Stomach smooth muscle (tissue), 2 donors: ENCODE measurements around the gene CNOT3.

Experiments used
- H3K27ac ChIP-seq: one replicate; pipeline ENCODE4 v1.7.0; 2013; ENCODE audit warnings: mild to moderate bottlenecking, low read length, inconsistent platforms
- H3K27me3 ChIP-seq, 2 donors: one replicate each; pipeline ENCODE4 v1.7.0; 2013; ENCODE audit warnings: low read length in 2 of 2; ENCODE audit not compliant: insufficient read depth in 2 of 2, control insufficient read depth in 1 of 2
- H3K36me3 ChIP-seq, 2 donors: one replicate each; pipeline ENCODE4 v1.7.0; 2013; ENCODE audit warnings: low read length in 2 of 2; ENCODE audit not compliant: control insufficient read depth in 2 of 2, insufficient read depth in 2 of 2
- H3K4me1 ChIP-seq: one replicate; pipeline ENCODE4 v1.7.0; 2013; ENCODE audit warnings: low read length; ENCODE audit not compliant: control insufficient read depth, insufficient read depth
- H3K4me3 ChIP-seq, 2 donors: one replicate each; pipeline ENCODE4 v1.7.0; 2013; ENCODE audit warnings: low read length in 2 of 2
- H3K9ac ChIP-seq, 2 donors: one replicate each; pipeline ENCODE4 v1.7.0; 2013; ENCODE audit warnings: low read length in 2 of 2, mild to moderate bottlenecking in 1 of 2
- H3K9me3 ChIP-seq, 2 donors: one replicate each; pipeline ENCODE4 v1.7.0; 2013; ENCODE audit warnings: low read length in 2 of 2; ENCODE audit not compliant: control insufficient read depth in 2 of 2
- donor health status: healthy.
- donor health status: Pancreatic carcinoma.

The CNOT3 gene

DNA sequence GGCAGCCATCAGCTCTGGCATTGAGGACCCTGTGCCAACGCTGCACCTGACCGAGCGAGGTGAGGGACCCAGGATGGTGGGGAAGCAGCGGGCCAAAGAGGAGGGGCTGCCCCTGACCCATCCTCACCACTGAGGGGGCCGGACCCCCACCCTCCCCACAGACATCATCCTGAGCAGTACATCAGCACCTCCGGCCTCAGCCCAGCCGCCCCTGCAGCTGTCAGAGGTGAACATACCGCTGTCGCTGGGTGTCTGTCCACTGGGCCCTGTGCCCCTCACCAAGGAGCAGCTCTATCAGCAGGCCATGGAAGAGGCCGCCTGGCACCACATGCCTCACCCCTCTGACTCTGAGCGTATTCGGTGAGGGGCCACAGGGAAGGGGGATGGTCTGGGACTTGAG is 14.7 kb downstream of the CNOT3 start:
- Histone ChIP-seq H3K9ac (no peak overlapping the region), H3K27ac (no peak overlapping the region), H3K36me3 (peaks cover 60 to 62% of the 10 kb centered on the region in 2 donors), H3K27me3 (no peaks in the 10 kb centered on the region), H3K4me3 (no peak overlapping the region), H3K9me3 (no peaks in the 10 kb centered on the region), H3K4me1 (peaks cover 12% of the 10 kb centered on the region)

DNA sequence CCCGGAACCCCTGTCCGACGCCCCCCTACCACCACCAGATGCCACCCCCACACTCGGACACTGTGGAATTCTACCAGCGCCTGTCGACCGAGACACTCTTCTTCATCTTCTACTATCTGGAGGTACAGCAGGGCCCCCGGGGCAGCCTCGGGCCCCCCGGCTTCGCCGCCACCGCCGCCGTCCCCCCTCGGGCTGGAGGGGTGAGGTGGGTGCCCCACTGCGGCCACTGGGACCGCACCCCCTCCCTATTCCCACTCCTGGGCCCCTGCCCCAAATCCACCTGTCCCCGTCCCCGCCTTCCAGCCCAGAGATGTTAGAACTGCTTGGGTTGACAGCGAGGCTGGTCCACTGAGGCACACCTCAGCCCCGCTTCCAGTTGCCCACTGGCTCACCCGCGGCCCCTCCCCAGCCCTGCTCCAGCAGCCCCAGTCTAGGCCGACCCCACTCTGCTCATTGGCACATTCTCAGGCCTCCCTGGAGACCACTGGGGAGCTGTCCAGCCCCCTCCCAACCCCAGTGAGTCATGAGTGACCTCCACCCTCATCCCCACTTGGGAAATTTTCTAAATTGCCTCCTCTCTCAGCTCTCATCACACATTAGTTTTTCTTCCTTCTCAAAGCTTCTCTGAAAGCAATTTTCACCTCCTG is 15.4 kb downstream of the CNOT3 start:
- Histone ChIP-seq H3K27me3 (no peaks in the 10 kb centered on the region), H3K4me3 (no peak overlapping the region), H3K27ac (peak overlapping the region; percentile 6), H3K4me1 (peaks cover 11% of the 10 kb centered on the region), H3K36me3 (peaks cover 56 to 61% of the 10 kb centered on the region in 2 donors), H3K9me3 (no peaks in the 10 kb centered on the region), H3K9ac (no peak overlapping the region)

DNA sequence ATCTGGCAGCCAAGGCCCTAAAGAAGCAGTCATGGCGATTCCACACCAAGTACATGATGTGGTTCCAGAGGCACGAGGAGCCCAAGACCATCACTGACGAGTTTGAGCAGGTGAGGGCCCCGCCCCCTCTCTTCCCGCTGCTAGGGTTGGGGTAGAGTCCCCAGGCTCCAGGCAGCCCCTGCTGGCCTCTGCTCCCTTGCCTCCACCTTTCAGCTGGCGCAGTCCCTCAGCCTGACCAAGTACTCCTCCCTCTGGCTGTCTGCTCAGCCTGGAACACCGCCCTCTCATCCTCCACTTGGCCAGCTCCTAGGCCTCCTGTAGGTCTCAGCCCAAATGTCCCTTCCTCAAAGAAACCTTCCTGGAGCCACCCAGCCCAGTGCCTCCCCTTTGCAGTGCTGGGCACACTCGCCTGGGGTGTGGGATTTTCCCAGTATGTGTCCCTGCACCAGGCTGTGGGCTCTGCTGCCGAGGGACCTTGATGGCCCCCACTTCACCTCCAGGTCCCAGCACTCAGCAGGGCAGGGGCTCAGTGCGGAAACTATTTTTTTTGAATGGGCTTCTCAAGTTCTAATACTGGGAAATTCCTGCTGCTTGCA is 16.3 kb downstream of the CNOT3 start:
- peak overlapping the region; percentile 6 for H3K27ac ChIP-seq
- H3K4me1 ChIP-seq = peaks cover 17% of the 10 kb centered on the region
- H3K9ac ChIP-seq = no peak overlapping the region
- no peak overlapping the region for H3K4me3 ChIP-seq
- H3K9me3 ChIP-seq = no peaks in the 10 kb centered on the region
- H3K27me3 ChIP-seq = no peaks in the 10 kb centered on the region
- H3K36me3 ChIP-seq = peaks cover 55 to 62% of the 10 kb centered on the region in 2 donors

DNA sequence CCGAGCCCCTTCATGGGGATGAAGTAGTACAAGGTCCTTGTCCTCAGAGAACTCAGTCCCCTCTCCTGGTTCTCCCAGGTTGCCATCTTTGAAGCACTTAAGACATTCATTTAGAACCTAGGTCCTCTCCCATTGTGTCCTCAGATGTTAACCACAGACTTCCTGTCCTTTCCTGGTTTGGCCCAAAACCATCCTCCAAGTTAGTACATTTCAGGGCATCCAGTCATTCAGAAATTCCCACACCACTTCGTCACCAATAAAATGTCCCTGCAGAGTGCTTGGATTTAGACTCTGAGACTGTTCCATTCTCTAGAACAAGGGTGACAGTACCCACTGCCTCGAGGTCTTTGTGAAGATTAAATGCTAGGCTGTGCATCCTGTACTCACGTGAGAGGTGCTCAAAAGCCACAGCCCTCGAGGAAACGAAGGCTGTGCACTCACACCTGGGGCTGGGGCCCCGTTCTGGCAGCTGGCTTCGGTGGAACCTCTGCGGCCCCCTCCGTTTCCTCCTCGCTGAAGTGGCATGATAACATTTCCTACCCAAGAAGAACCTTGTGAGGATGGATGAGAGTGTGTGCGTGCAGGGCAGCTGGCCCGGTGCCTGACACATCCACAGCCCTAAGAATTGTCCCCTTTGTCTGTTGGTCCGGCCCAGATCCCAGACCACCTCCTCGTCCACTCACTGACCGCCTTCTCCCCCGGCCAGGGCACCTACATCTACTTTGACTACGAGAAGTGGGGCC is 17.2 kb downstream of the CNOT3 start:
- Histone ChIP-seq H3K27me3 (no peaks in the 10 kb centered on the region), H3K36me3 (peaks cover 47 to 52% of the 10 kb centered on the region in 2 donors), H3K9ac (no peak overlapping the region), H3K27ac (no peak overlapping the region), H3K4me3 (no peak overlapping the region), H3K4me1 (peaks cover 22% of the 10 kb centered on the region), H3K9me3 (no peaks in the 10 kb centered on the region)

DNA sequence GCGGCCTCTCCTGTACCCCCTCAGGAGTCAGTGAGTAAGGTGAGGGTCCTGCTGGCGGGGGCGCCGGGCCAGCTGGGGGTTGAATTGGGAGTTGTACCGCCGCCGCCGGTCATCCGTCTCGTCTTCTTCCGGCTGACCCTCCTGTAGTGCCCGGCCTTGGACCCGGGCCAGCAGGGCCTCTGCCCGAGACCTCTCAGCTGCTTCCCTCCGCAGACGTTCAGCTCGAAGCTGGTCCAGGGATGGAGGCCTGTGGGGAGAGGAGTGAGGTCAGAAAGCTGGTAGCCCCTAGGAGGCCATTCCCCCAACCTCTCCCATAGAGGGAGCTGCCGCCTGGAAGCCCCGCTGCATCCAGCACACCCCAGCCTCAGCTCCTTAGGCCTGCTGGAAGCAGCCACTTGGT is 18.1 kb downstream of the CNOT3 start:
- H3K9me3 ChIP-seq = no peaks in the 10 kb centered on the region
- peaks cover 30% of the 10 kb centered on the region for H3K4me1 ChIP-seq
- no peak overlapping the region for H3K9ac ChIP-seq
- H3K4me3 ChIP-seq = no peak overlapping the region
- no peaks in the 10 kb centered on the region for H3K27me3 ChIP-seq
- peaks cover 44% of the 10 kb centered on the region in 2 donors for H3K36me3 ChIP-seq
- H3K27ac ChIP-seq = no peak overlapping the region

DNA sequence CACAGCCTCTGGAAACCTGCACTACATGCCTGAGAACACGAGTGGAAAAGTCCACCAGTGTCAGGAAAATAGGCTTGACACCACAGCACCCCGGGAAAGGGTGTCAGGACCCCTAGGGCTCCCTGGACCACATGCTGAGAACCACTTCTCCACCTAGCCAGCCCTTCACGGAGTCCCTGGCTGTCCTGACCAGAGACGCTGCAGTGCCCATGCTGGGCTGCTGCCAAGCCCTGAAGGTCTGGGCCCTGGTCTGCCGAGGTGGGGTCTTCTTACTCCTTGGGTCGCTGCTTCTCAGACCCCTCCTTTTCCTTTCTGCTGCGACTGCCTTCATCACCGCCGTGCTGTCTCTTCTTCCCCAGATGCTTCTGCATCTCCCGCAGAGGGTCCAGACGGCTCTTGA is 18.9 kb downstream of the CNOT3 start:
- peaks cover 34% of the 10 kb centered on the region for H3K4me1 ChIP-seq
- H3K9ac ChIP-seq = no peak overlapping the region
- peaks cover 40 to 44% of the 10 kb centered on the region in 2 donors for H3K36me3 ChIP-seq
- H3K27ac ChIP-seq = no peak overlapping the region
- H3K4me3 ChIP-seq = no peak overlapping the region
- no peaks in the 10 kb centered on the region for H3K9me3 ChIP-seq
- no peaks in the 10 kb centered on the region for H3K27me3 ChIP-seq

DNA sequence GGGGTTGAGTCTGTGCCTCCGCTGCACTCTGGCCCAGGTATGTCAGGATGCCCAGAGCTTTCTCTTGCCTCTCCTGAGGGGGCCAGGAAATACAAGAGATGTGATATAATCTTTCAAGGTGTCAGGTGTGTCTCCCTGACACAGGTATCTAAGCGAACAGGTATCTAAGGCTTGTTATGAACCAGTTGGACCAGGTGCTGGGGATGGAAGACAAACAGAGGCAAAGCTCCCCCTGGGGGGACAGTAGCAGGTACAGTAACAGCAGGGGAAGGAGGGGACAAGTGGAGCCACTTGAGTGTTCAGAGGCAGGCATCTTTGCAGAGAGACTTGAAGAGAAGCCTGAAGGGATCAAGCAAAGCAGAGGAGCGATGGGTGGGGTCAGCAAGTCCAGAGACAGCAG is 19.4 kb downstream of the CNOT3 start:
- H3K27me3 ChIP-seq = no peaks in the 10 kb centered on the region
- H3K9ac ChIP-seq = no peak overlapping the region
- no peaks in the 10 kb centered on the region for H3K9me3 ChIP-seq
- peaks cover 36 to 40% of the 10 kb centered on the region in 2 donors for H3K36me3 ChIP-seq
- no peak overlapping the region for H3K4me3 ChIP-seq
- H3K27ac ChIP-seq = no peak overlapping the region
- H3K4me1 ChIP-seq = peaks cover 37% of the 10 kb centered on the region

DNA sequence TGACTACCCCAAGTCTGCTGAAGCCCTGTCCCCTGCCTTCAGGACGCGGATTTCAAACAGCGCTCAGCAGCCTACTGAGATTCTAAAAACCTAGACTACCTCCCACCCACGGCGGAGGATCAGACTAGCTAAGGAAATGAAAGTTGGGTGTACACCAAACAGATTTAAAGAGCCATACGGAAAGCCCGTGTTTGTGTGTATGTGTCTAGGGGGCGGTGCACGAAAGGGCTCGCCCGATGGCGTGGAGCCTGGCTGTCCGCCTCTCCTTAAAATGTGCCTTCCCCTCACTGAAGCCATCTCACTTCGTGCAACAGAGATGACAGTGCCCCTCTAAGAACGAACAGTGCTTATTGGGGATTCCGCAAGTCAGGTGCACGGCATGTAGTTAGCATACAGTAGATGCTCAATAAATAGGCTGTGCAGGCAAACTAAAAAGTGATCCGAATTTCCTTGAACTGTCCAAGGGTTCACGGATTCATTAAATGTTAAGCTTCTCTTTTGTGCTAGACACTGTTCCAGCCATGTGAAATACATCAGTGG is 21.3 kb downstream of the CNOT3 start:
- H3K9me3 ChIP-seq = no peaks in the 10 kb centered on the region
- H3K4me3 ChIP-seq = peak overlapping the region; percentile 94 to 96
- no peaks in the 10 kb centered on the region for H3K27me3 ChIP-seq
- H3K27ac ChIP-seq = peak overlapping the region; percentile 94
- peak overlapping the region; percentile 86 to 94 for H3K9ac ChIP-seq
- H3K36me3 ChIP-seq = peaks cover 21 to 26% of the 10 kb centered on the region in 2 donors
- peaks cover 33% of the 10 kb centered on the region for H3K4me1 ChIP-seq

DNA sequence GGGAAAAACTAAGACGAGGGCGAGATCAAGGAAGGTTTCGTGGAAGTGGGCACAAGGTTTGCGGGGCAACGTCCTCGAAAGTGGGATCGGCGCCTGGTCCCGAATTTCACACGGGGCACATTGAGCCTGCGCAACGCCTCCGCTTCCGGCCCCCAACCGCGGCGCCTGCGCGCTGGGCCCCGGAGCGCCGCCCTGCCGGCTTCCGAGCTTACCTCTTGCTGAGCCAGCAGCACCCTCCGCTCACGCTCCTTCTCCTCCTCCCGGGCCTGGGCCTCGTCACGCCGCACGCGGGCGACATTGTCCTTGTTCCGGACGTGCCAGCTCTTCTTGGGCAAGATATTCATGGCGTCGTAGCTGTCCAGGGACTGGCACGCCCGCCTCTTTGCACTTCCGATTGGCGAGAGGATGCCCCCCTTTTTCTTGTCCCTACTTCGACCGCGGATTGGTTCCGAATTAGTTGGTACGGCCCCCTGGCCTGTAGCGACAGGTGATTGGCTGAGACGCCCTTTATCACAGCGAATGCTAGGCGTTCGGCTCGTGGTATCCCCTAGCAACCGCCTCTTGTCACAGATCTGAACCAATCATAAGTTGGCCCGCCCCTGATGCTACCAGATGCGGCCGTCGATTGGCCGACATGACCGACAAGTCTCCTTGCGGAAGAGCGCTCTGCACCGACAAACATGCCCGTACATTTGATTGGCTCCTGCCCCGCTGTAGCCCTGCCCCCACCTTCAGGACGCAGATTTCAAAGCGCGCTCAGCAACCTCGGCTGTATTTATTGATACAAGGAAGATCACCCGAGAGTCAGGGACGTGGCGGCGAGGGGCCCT is 22.0 kb downstream of the CNOT3 start, which contains the start of gene LENG1:
Gene LENG1, minus strand, starts transcription at position 370 of the 830 bp plus-strand sequence. Its CDS starts 26 bp downstream, at position 344.
- Histone ChIP-seq H3K4me1 (peaks cover 37% of the 10 kb centered on the region), H3K9me3 (no peaks in the 10 kb centered on the region), H3K9ac (peak within 1 kb of the TSS; percentile 86 to 94), H3K36me3 (peaks cover 16 to 19% of the 10 kb centered on the region in 2 donors), H3K27me3 (peaks cover 0 to 5% of the 10 kb centered on the region in 2 donors), H3K4me3 (peak within 1 kb of the TSS; percentile 94 to 96), H3K27ac (peak within 1 kb of the TSS; percentile 94)

DNA sequence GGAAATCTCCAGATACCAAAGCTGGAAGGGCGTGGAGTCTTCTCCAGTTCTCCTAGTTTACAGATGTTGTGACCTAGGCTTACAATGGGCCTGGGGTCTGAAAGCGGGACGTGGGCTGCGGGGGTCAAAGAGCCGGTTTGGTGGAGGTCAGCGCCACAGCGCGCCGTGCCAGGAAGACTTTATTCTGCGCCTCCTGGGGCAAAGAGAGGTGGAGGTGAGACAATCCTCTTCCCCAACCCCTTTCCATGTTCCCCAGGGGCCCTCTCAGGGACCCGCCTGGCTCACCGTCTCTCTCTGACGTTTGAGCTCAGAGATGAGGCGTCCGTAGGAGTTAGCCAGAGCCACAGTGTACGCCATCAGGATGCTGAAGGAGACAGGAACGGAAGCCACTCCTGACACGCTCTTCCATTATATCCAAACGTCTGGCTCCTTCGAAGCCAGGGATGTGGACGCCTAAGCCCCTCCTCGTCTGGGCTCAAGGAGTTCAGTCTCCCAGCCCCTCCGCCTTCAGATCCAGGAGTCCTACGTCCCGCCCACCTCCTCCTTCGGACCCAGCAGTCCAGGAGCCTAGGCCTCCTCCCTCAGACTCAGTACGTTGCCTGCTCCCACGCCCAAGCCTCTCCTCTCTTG is 22.7 kb downstream of the CNOT3 start:
- H3K27ac ChIP-seq = peak overlapping the region; percentile 94
- H3K4me3 ChIP-seq = peak overlapping the region; percentile 81 to 84
- H3K27me3 ChIP-seq = peaks cover 3 to 10% of the 10 kb centered on the region in 2 donors
- peaks cover 37% of the 10 kb centered on the region for H3K4me1 ChIP-seq
- H3K9me3 ChIP-seq = no peaks in the 10 kb centered on the region
- peak overlapping the region; percentile 75 to 90 for H3K9ac ChIP-seq
- H3K36me3 ChIP-seq = peaks cover 11 to 13% of the 10 kb centered on the region in 2 donors
